Measurements from ENCODE around the gene CCR7.
"Not testable (repeated sequence)": the region's sequence is repeated elsewhere in the genome, so short reads cannot be mapped to it uniquely, and the experiment has no call there.

The CCR7 gene

GRCh38 chr17:40580140-40580539, 14.9 kb upstream of the CCR7 start:
- no peak for TF ChIP-seq POLR2A (IDR thresholded peaks at IDR 0.05; ENCODE audit: low read depth, low read length)
- DNase-seq (ENCODE audit: insufficient read length, low spot score) (no peak), FAIRE-seq (no peak)

DNA sequence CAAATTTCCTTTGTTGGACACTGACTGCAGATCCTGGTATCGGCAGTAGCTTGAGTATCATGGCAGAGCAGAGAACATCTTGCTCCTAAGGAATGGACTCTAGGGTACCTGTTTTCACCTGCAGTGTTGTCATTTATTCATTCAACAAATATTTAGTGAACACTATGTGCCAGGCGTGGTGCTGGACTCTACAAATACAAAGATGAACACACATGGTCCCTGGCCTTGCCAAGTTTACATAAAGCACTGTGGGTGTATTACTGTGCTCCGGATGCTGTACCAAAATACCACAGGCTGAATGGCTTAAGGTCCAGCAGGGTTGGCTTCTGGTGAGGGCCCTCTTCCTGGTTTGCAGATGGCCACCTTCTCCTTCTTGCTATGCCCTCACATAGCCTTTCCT, 14.2 kb upstream of the CCR7 start:
- TF ChIP-seq POLR2A (IDR thresholded peaks at IDR 0.05; ENCODE audit: low read depth, low read length), result no peak
- DNase-seq (ENCODE audit: insufficient read length, low spot score) (no peak), FAIRE-seq (no peak)

GRCh38 chr17:40577611-40578065, 12.4 kb upstream of the CCR7 start:
- TF ChIP-seq POLR2A (IDR thresholded peaks at IDR 0.05; ENCODE audit: low read depth, low read length), result no peak
- FAIRE-seq (no peak), DNase-seq (ENCODE audit: insufficient read length, low spot score) (no peak)

- DNase-seq (ENCODE audit: insufficient read length, low spot score) (no peak), FAIRE-seq (no peak)
These were observed 11.0 kb upstream of the CCR7 start for GRCh38 chr17:40576113-40576740.

GRCh38 chr17:40574292-40574691, 9.0 kb upstream of the CCR7 start:
- FAIRE-seq (no peak), DNase-seq (ENCODE audit: insufficient read length, low spot score) (no peak)

More at GRCh38 chr17:40576113-40576740, 11.0 kb upstream of the CCR7 start:
- TF ChIP-seq POLR2A (IDR thresholded peaks at IDR 0.05; ENCODE audit: low read depth, low read length), result no peak

DNA sequence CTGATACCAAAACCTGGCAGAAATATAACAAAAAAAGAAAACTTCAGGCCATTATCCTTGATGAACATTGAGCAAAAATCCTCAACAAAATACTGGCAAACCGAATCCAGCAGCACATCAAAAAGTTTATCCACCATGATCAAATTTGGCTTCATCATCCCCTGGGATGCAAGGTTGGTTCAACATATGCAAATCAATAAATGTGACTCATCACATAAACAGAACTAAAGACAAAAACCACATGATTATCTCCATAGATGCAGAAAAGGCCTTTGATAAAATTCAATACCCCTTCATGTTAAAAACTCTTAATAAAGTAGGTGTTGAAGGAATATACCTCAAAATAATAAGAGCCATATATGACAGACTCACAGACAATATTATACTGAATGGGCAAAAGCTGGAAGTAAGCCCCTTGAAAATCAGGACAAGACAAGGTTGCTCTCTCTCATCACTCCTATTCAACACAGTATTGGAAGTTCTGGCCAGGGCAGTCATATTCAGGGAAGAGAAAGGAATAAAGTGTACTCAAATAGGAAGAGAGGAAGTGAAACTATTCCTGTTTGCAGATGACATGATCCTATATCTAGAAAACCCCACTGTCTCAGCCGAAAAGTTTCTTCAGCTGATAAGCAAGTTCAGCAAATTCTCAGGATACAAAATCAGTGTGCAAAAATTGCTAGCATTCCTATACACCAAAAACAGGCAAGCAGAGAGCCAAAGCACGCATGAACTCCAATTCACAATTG, 7.1 kb upstream of the CCR7 start:
- not testable (repeated sequence) for FAIRE-seq; DNase-seq (ENCODE audit: insufficient read length, low spot score)

More at GRCh38 chr17:40574292-40574691, 9.0 kb upstream of the CCR7 start:
- TF ChIP-seq POLR2A (IDR thresholded peaks at IDR 0.05; ENCODE audit: low read depth, low read length), result no peak

- FAIRE-seq (no peak), DNase-seq (ENCODE audit: insufficient read length, low spot score) (no peak)
- no peak for TF ChIP-seq POLR2A (IDR thresholded peaks at IDR 0.05; ENCODE audit: low read depth, low read length)
These were observed 3.0 kb upstream of the CCR7 start for GRCh38 chr17:40568074-40568836.

DNA sequence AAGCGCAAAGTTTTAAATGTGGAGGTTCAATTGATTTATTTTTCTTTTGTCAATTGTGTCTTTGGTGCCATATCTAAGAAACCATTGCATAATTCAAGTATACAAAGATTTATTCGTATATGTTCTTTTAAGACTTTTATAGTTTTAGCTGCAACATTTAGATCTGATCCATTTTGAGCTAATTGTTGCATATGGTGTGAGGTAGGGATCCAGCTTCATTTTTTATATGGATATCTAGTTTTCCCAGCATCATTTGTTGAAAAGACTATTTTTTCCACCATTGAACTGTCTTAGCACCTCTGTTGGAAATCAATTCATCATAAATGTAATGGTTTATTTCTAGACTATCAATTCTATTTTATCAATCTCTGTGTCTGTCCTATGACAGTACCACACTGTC, 2.1 kb upstream of the CCR7 start:
- DNase-seq (ENCODE audit: insufficient read length, low spot score) (no peak), FAIRE-seq (no peak)
- TF ChIP-seq POLR2A (IDR thresholded peaks at IDR 0.05; ENCODE audit: low read depth, low read length), result no peak

DNA sequence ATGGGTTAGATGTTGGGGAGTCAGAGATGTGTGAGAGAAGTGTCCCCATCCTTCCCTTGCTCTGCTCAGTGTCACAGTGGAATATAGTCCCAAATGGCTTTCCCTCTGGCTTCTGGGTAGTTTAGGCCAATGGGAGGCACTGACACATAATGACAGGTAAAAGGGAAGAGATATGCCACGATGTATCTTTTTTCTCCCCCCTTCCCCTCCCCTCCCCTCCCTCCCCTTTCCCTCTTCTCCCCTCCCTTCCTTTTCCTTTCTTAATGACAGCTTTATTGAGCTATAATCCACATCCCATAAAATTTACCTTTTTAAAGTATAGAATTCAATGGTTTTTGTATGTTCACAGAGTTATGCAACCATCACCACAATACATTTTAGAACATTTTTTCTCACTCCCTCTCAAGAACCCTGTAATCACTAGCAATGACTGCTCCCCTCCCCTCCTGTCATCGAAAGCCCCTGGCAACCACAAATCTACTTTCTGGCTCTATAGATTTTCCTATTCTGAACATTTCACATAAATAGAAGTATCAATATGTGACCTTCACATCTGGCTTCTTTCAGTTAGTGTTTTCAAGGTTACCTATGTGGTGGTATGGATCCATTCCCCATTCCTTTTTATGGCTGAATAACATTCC, 617 bp upstream of the CCR7 start:
- FAIRE-seq (no peak), DNase-seq (ENCODE audit: insufficient read length, low spot score) (no peak)
- TF ChIP-seq POLR2A (IDR thresholded peaks at IDR 0.05; ENCODE audit: low read depth, low read length), result no peak

DNA sequence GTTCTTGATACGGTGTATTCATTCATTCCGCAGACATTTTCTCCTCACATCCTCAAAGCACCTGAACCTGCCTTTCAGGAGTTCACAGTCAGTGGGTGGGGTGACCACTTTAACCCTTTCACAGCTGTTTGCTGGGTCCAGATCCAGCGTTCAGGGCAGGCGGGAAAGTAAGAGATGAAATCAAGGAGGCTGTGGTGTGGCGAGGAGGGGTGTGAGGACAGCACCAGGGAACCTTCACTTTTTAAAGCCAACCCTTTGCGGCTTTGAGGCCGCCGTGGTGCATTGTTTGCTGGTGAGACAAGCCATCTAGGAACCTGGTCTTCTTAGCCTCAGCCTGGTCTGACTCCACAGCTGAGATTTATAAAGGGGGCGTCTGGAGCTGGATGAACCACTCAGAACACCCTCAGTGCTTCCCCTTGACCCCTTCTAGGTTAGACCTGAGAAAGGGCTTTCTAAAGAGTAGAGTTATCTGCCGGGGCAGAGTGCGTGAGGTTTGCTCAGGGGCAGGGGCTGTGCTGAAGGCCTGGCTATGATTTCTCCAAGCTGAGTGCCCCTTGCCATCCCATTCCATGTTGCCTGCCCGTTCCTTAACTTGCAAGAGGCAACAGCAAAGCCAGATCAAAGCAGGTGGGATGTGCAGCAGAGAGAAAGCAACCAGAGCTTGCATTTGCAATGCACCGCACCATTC, 933 bp downstream of the CCR7 start:
- TF ChIP-seq POLR2A (IDR thresholded peaks at IDR 0.05; ENCODE audit: low read depth, low read length), result no peak
- FAIRE-seq (no peak), DNase-seq (ENCODE audit: insufficient read length, low spot score) (no peak)

DNA sequence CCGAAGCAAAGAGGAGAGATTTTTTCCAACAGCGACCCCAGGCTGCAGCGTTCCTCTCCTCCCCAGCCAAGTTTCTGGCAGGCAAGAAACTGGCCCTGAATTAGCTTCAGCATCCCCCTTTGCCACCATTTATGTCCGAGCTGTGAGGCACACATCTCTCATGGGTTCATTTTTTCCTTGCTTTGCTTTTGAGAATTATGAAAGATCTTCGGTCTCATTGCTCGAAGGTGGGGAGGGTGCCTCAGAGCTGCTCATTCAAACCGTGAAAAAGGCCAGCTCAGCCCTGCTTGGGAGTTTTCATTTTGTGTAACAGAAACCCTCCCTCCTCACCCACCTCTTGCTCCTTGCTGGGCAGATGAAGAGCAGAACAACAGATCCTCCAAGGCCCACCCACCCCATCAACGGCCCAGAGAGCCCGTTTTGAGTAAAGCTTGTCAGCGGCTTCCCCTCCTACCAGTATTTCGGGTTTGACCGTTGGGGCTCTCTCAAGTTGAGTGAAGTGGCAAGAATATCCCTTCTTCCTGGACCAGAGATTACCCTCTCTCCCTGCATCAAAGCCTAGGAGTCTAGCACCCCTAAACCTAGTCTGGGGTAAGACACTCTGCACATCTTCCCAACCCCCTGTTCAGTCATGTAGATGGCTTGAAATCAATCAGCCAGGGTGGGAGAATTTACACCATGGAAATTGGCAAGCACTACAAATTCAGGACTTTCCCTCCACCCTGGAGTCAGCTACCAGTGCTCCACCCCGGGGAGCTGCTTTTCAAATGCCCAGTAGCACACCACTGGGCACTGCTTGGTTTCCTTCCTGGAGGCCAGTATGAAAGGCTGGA, 1.8 kb downstream of the CCR7 start:
- DNase-seq (ENCODE audit: insufficient read length, low spot score) (no peak), FAIRE-seq (no peak)

DNA sequence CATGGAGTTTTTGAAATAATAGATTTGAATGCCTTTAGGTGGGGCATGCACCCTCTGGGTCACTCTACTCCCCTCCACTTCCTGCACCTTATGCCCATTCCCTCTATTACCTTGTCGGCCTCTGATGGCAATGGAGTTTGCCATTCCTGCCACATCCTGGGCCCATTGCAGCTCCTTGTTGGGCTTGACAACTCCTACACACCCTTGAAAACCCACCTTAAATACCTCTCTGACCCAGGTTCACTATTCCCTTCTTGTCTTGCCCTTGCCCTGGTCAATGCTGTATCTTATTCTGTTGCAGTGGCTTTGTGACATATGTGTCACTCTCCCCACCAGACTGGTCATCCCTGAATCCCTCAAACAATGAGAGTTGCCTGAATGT, 2.4 kb downstream of the CCR7 start:
- FAIRE-seq (no peak), DNase-seq (ENCODE audit: insufficient read length, low spot score) (no peak)
- no peak for TF ChIP-seq POLR2A (IDR thresholded peaks at IDR 0.05; ENCODE audit: low read depth, low read length)

More for the DNA sequence above, 1.8 kb downstream of the CCR7 start:
- no peak for TF ChIP-seq POLR2A (IDR thresholded peaks at IDR 0.05; ENCODE audit: low read depth, low read length)
